HEK293 (cell line): ENCODE data around the gene CARM1.

Experiments used
- CTCF ChIA-PET: fragments of 350-600 bp; formaldehyde crosslinking; extraction: SDS; loops from one replicate; lab custom pipeline; 2021; ENCODE audit warnings: antibody characterized with exemption; lab: Yijun Ruan, JAX
- POLR2A ChIA-PET: fragments of 300-600 bp; formaldehyde crosslinking; extraction: SDS; loops from one replicate; lab custom pipeline; 2020; ENCODE audit warnings: antibody characterized with exemption, inconsistent platforms; lab: Yijun Ruan, JAX
- H3K27ac ChIP-seq: fragments of 200-500 bp; sonication (Bioruptor generic); 2 replicates; pipeline ENCODE4 v1.5.1; 2014; ENCODE audit warnings: low read depth, low read length, control low read depth, inconsistent platforms; ENCODE audit errors: extremely low read depth
- H3K36me3 ChIP-seq, 2 experiments: fragments of 200-500 bp in 1 of 2; sonication (Bioruptor generic) in 1 of 2; 1 replicate in 1 of 2; 2 replicates in 1 of 2; pipeline ENCODE4 v1.5.1; 2014 to 2017; ENCODE audit warnings: inconsistent platforms in 2 of 2, low read length in 2 of 2; ENCODE audit not compliant: control insufficient read depth in 2 of 2, insufficient read depth in 1 of 2
- H3K4me1 ChIP-seq: fragments of 200-500 bp; sonication (Bioruptor generic); 2 replicates; pipeline ENCODE4 v1.5.1; 2014; ENCODE audit warnings: mild to moderate bottlenecking, low read length, inconsistent platforms; ENCODE audit not compliant: control insufficient read depth, insufficient read depth
- H3K4me3 ChIP-seq: 2 replicates; pipeline ENCODE4 v1.5.1; 2011; ENCODE audit warnings: low read depth, mild to moderate bottlenecking, control low read depth, low read length, moderate library complexity
- H3K9me3 ChIP-seq: fragments of 200-500 bp; sonication (Bioruptor generic); 2 replicates; pipeline ENCODE4 v1.5.1; 2014; ENCODE audit warnings: low read depth, low read length, inconsistent platforms; ENCODE audit not compliant: control insufficient read depth, insufficient read depth
- GLIS1 ChIP-seq: fragments of 450-650 bp; formaldehyde crosslinking; IDR thresholded peaks from 2 replicates; pipeline ENCODE4 v1.5.1; 2016; ENCODE audit warnings: missing biosample characterization, missing genetic modification characterization
- GLIS2 ChIP-seq: fragments of 450-650 bp; formaldehyde crosslinking; IDR thresholded peaks from 2 replicates; pipeline ENCODE4 v1.5.1; 2016; ENCODE audit warnings: missing biosample characterization, missing genetic modification characterization
- HOXD13 ChIP-seq: sonication (generic); formaldehyde crosslinking; IDR thresholded peaks from 2 replicates; pipeline ENCODE4 v1.8.0; 2022; ENCODE audit warnings: missing genetic modification reagents, borderline replicate concordance
- IKZF3 ChIP-seq: fragments of 450-650 bp; IDR thresholded peaks from 2 replicates; pipeline ENCODE4 v1.5.0; 2018; ENCODE audit warnings: missing biosample characterization, mild to moderate bottlenecking, missing genetic modification characterization, moderate library complexity
- PATZ1 ChIP-seq: fragments of 450-650 bp; formaldehyde crosslinking; IDR thresholded peaks from 2 replicates; pipeline ENCODE4 v1.5.1; 2016; ENCODE audit warnings: missing biosample characterization, missing genetic modification characterization
- ZBTB17 ChIP-seq: fragments of 450-650 bp; formaldehyde crosslinking; IDR thresholded peaks from 2 replicates; pipeline ENCODE4 v1.5.1; 2016; ENCODE audit warnings: missing biosample characterization, missing genetic modification characterization
- ZBTB8A ChIP-seq: fragments of 450-650 bp; formaldehyde crosslinking; IDR thresholded peaks from 2 replicates; pipeline ENCODE4 v1.5.1; 2016; ENCODE audit warnings: missing biosample characterization, missing genetic modification characterization
- ZEB2 ChIP-seq: fragments of 450-650 bp; formaldehyde crosslinking; IDR thresholded peaks from 2 replicates; pipeline ENCODE4 v1.5.1; 2016; ENCODE audit warnings: missing biosample characterization, missing genetic modification characterization
- ZIC2 ChIP-seq: fragments of 450-650 bp; formaldehyde crosslinking; IDR thresholded peaks from 2 replicates; pipeline ENCODE4 v1.5.1; 2016; ENCODE audit warnings: missing biosample characterization, missing genetic modification characterization
- ZNF140 ChIP-seq: fragments of 450-650 bp; formaldehyde crosslinking; IDR thresholded peaks from 2 replicates; pipeline ENCODE4 v1.5.1; 2016; ENCODE audit warnings: missing biosample characterization, missing genetic modification characterization
- ZNF146 ChIP-seq: fragments of 450-650 bp; formaldehyde crosslinking; IDR thresholded peaks from 2 replicates; pipeline ENCODE4 v1.5.1; 2016; ENCODE audit warnings: missing biosample characterization, missing genetic modification characterization
- ZNF248 ChIP-seq: fragments of 450-650 bp; formaldehyde crosslinking; IDR thresholded peaks from 2 replicates; pipeline ENCODE4 v1.5.1; 2017; ENCODE audit warnings: missing biosample characterization, missing genetic modification characterization
- ZNF292 ChIP-seq: fragments of 450-650 bp; formaldehyde crosslinking; IDR thresholded peaks from 2 replicates; pipeline ENCODE4 v1.5.1; 2016; ENCODE audit warnings: low read depth, missing biosample characterization, missing genetic modification characterization, borderline replicate concordance
- ZNF335 ChIP-seq: fragments of 450-650 bp; formaldehyde crosslinking; conservative IDR thresholded peaks from 2 replicates; pipeline ENCODE4 v1.5.1; 2016; ENCODE audit warnings: missing biosample characterization, missing genetic modification characterization
- ZNF391 ChIP-seq: fragments of 450-650 bp; formaldehyde crosslinking; IDR thresholded peaks from 2 replicates; pipeline ENCODE4 v1.5.1; 2016; ENCODE audit warnings: low read depth, missing biosample characterization, missing genetic modification characterization, borderline replicate concordance
- ZNF394 ChIP-seq: fragments of 450-650 bp; formaldehyde crosslinking; IDR thresholded peaks from 2 replicates; pipeline ENCODE4 v1.5.1; 2016; ENCODE audit warnings: missing biosample characterization, missing genetic modification characterization, mild to moderate bottlenecking, moderate library complexity, borderline replicate concordance
- ZNF473 ChIP-seq: fragments of 450-650 bp; formaldehyde crosslinking; IDR thresholded peaks from 2 replicates; pipeline ENCODE4 v1.5.1; 2017; ENCODE audit warnings: missing biosample characterization, missing genetic modification characterization
- ZNF510 ChIP-seq: fragments of 450-650 bp; formaldehyde crosslinking; IDR thresholded peaks from 2 replicates; pipeline ENCODE4 v1.5.1; 2018; ENCODE audit warnings: mild to moderate bottlenecking, missing genetic modification characterization, missing biosample characterization; ENCODE audit not compliant: insufficient replicate concordance
- ZNF768 ChIP-seq: fragments of 450-650 bp; formaldehyde crosslinking; IDR thresholded peaks from 2 replicates; pipeline ENCODE4 v1.5.1; 2018; ENCODE audit warnings: missing biosample characterization, mild to moderate bottlenecking, missing genetic modification characterization
- ZNF785 ChIP-seq: fragments of 450-650 bp; formaldehyde crosslinking; IDR thresholded peaks from 2 replicates; pipeline ENCODE4 v1.5.1; 2016; ENCODE audit warnings: missing biosample characterization, missing genetic modification characterization
- ZNF837 ChIP-seq: fragments of 450-650 bp; formaldehyde crosslinking; IDR thresholded peaks from 2 replicates; pipeline ENCODE4 v1.5.1; 2016; ENCODE audit warnings: missing biosample characterization, missing genetic modification characterization
- TF ChIP-seq, protein P1 (sequence below): fragments of 450-650 bp; formaldehyde crosslinking; IDR thresholded peaks from 2 replicates; pipeline ENCODE4 v1.5.1; 2016; ENCODE audit warnings: missing biosample characterization, missing genetic modification characterization
- TF ChIP-seq, protein P2 (sequence below): fragments of 450-650 bp; formaldehyde crosslinking; IDR thresholded peaks from 2 replicates; pipeline ENCODE4 v1.5.1; 2016; ENCODE audit warnings: missing biosample characterization, missing genetic modification characterization

Gene CARM1

GRCh38 chr19:10887616-10888367, 16.4 kb downstream of the CARM1 start:
- ChIA-PET POLR2A (interaction anchor here (1.0 to 1.6 kb wide), 2 partner anchors 13 to 52 kb away, joined by 3 to 5 read pairs; partner anchors contain the start of gene TMED1), CTCF (interaction anchor here (0.6 to 2.0 kb wide), 6 partner anchors 16 to 637 kb away, joined by 3 to 6 read pairs (median 3); partner anchors contain the start of gene CARM1)
- Histone ChIP-seq H3K4me1 (0 out of 2 replicates have a peak, but pooled peaks cover 4% of the 10 kb centered on the region), H3K4me3 (no peak overlapping the region), H3K9me3 (no peaks in the 10 kb centered on the region), H3K36me3 (no peaks in the 10 kb centered on the region)
- TF ChIP-seq, protein P1, sequence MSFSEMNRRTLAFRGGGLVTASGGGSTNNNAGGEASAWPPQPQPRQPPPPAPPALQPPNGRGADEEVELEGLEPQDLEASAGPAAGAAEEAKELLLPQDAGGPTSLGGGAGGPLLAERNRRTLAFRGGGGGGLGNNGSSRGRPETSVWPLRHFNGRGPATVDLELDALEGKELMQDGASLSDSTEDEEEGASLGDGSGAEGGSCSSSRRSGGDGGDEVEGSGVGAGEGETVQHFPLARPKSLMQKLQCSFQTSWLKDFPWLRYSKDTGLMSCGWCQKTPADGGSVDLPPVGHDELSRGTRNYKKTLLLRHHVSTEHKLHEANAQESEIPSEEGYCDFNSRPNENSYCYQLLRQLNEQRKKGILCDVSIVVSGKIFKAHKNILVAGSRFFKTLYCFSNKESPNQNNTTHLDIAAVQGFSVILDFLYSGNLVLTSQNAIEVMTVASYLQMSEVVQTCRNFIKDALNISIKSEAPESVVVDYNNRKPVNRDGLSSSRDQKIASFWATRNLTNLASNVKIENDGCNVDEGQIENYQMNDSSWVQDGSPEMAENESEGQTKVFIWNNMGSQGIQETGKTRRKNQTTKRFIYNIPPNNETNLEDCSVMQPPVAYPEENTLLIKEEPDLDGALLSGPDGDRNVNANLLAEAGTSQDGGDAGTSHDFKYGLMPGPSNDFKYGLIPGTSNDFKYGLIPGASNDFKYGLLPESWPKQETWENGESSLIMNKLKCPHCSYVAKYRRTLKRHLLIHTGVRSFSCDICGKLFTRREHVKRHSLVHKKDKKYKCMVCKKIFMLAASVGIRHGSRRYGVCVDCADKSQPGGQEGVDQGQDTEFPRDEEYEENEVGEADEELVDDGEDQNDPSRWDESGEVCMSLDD (tag by site-specific recombination) = 0 out of 2 replicates have a peak, but pooled peaks have one; percentile 36
- TF ChIP-seq ZEB2 (tag by site-specific recombination) = peak; percentile 38; the same call in 1 of the 2 replicates
- TF ChIP-seq ZIC2 (tag by site-specific recombination) = peak; percentile 55; the same call in 1 of the 2 replicates
- TF ChIP-seq PATZ1 (tag by site-specific recombination) = peak; percentile 52
- no peak for TF ChIP-seq ZNF140 (tag by site-specific recombination)
- no peak for TF ChIP-seq ZNF785
- no peak for TF ChIP-seq ZNF248 (tag by site-specific recombination)
- no peak for TF ChIP-seq ZNF510 (tag by site-specific recombination)
- peak; percentile 45; the same call in 1 of the 2 replicates for TF ChIP-seq ZBTB17 (tag by site-specific recombination)
- peak; percentile 44; the same call in 1 of the 2 replicates for TF ChIP-seq ZNF335 (tag by site-specific recombination)
- TF ChIP-seq IKZF3 (tag by site-specific recombination) = peak; percentile 62; the same call in 1 of the 2 replicates
- no peak for TF ChIP-seq ZNF391 (tag by site-specific recombination)
- TF ChIP-seq, protein P2, sequence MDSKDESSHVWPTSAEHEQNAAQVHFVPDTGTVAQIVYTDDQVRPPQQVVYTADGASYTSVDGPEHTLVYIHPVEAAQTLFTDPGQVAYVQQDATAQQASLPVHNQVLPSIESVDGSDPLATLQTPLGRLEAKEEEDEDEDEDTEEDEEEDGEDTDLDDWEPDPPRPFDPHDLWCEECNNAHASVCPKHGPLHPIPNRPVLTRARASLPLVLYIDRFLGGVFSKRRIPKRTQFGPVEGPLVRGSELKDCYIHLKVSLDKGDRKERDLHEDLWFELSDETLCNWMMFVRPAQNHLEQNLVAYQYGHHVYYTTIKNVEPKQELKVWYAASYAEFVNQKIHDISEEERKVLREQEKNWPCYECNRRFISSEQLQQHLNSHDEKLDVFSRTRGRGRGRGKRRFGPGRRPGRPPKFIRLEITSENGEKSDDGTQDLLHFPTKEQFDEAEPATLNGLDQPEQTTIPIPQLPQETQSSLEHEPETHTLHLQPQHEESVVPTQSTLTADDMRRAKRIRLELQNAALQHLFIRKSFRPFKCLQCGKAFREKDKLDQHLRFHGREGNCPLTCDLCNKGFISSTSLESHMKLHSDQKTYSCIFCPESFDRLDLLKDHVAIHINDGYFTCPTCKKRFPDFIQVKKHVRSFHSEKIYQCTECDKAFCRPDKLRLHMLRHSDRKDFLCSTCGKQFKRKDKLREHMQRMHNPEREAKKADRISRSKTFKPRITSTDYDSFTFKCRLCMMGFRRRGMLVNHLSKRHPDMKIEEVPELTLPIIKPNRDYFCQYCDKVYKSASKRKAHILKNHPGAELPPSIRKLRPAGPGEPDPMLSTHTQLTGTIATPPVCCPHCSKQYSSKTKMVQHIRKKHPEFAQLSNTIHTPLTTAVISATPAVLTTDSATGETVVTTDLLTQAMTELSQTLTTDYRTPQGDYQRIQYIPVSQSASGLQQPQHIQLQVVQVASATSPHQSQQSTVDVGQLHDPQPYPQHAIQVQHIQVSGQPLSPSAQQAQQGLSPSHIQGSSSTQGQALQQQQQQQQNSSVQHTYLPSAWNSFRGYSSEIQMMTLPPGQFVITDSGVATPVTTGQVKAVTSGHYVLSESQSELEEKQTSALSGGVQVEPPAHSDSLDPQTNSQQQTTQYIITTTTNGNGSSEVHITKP (tag by site-specific recombination) = no peak
- TF ChIP-seq GLIS1 (tag by site-specific recombination) = peak; percentile 72
- TF ChIP-seq ZNF394 (tag by site-specific recombination) = peak; percentile 61; the same call in 1 of the 2 replicates
- TF ChIP-seq ZNF146 = no peak
- peak; percentile 59 for TF ChIP-seq GLIS2 (tag by site-specific recombination)
- 0 out of 2 replicates have a peak, but pooled peaks have one; percentile 11 for TF ChIP-seq ZBTB8A (tag by site-specific recombination)
- TF ChIP-seq ZNF768 (tag by site-specific recombination) = no peak
- TF ChIP-seq ZNF292 (tag by site-specific recombination) = no peak
- no peak for TF ChIP-seq ZNF837 (tag by site-specific recombination)
- no peak for TF ChIP-seq ZNF473 (tag by site-specific recombination)
- TF ChIP-seq HOXD13 (CRISPR knock-in tag) = no peak
- TF ChIP-seq, all 188 proteins: peak for 11
- H3K27ac ChIP-seq = no peak overlapping the region; the same call in 1 of the 2 replicates
